Mesendoderm (in vitro differentiated cells): Measurements from ENCODE around the gene PI4KA.
"Not testable (repeated sequence)": the region's sequence is repeated elsewhere in the genome, so short reads cannot be mapped to it uniquely, and the experiment has no call there.

Experiments used
- DNase-seq: peaks from one replicate; pipeline ENCODE4 v3.0.0; 2013
- H2AK5ac ChIP-seq: 2 replicates; pipeline ENCODE4 v1.6.1; 2013; ENCODE audit warnings: low read length, inconsistent platforms
- H2BK120ac ChIP-seq: 2 replicates; pipeline ENCODE4 v1.6.1; 2013; ENCODE audit warnings: low read depth, mild to moderate bottlenecking, low read length, moderate library complexity, mixed read lengths
- H2BK15ac ChIP-seq: replicated peaks from 2 replicates; pipeline ENCODE4 v1.6.1; 2013; ENCODE audit warnings: low read depth, mild to moderate bottlenecking, moderate library complexity
- H2BK5ac ChIP-seq: 2 replicates; pipeline ENCODE4 v1.6.1; 2013; ENCODE audit warnings: low read length, inconsistent platforms
- H3K18ac ChIP-seq: 2 replicates; pipeline ENCODE4 v1.6.1; 2013; ENCODE audit warnings: mild to moderate bottlenecking, low read length, mixed read lengths
- H3K23ac ChIP-seq: one replicate; pipeline ENCODE4 v1.6.1; 2013; ENCODE audit warnings: low read length
- H3K27ac ChIP-seq: 2 replicates; pipeline ENCODE4 v1.5.1; 2013; ENCODE audit warnings: low read depth, mild to moderate bottlenecking, inconsistent platforms, low read length, moderate library complexity
- H3K27me3 ChIP-seq: 2 replicates; pipeline ENCODE4 v1.6.1; 2013; ENCODE audit warnings: low read length, control low read depth, mild to moderate bottlenecking, inconsistent platforms; ENCODE audit not compliant: insufficient read depth, poor library complexity
- H3K36me3 ChIP-seq: 2 replicates; pipeline ENCODE4 v1.6.1; 2013; ENCODE audit warnings: low read length, inconsistent platforms; ENCODE audit not compliant: control insufficient read depth, insufficient read depth
- H3K4ac ChIP-seq: one replicate; pipeline ENCODE4 v1.6.1; 2013; ENCODE audit warnings: low read depth, mild to moderate bottlenecking, low read length, moderate library complexity
- H3K4me1 ChIP-seq: 2 replicates; pipeline ENCODE4 v1.6.1; 2013; ENCODE audit warnings: low read depth, low read length, inconsistent platforms; ENCODE audit not compliant: control insufficient read depth
- H3K4me2 ChIP-seq: 2 replicates; pipeline ENCODE4 v1.6.1; 2013; ENCODE audit warnings: low read length
- H3K4me3 ChIP-seq: 2 replicates; pipeline ENCODE4 v1.5.1; 2013; ENCODE audit warnings: mild to moderate bottlenecking, low read length
- H3K56ac ChIP-seq: one replicate; pipeline ENCODE4 v1.6.1; 2013; ENCODE audit warnings: low read length
- H3K79me1 ChIP-seq: 2 replicates; pipeline ENCODE4 v1.6.1; 2013; ENCODE audit warnings: low read length, inconsistent platforms
- H3K79me2 ChIP-seq: 2 replicates; pipeline ENCODE4 v1.6.1; 2013; ENCODE audit warnings: mild to moderate bottlenecking, low read length; ENCODE audit not compliant: control insufficient read depth, insufficient read depth
- H3K9ac ChIP-seq: 2 replicates; pipeline ENCODE4 v1.6.1; 2013; ENCODE audit warnings: low read length, inconsistent platforms
- H4K5ac ChIP-seq: one replicate; pipeline ENCODE4 v1.6.1; 2013; ENCODE audit warnings: low read length
- H4K8ac ChIP-seq: one replicate; pipeline ENCODE4 v1.6.1; 2013; ENCODE audit warnings: low read depth, mild to moderate bottlenecking, control low read depth, low read length, moderate library complexity
- WGBS: extraction: QIAGEN DNeasy Blood & Tissue Kit; methylation state at CpG from one replicate; pipeline ENCODE4 v1.1.7; 2013; ENCODE audit warnings: low lambda C conversion rate, missing lambda C conversion rate; ENCODE audit not compliant: insufficient coverage; ENCODE audit errors: extremely low coverage; 5-methylcytosine and 5-hydroxymethylcytosine counted together

The PI4KA gene

DNA sequence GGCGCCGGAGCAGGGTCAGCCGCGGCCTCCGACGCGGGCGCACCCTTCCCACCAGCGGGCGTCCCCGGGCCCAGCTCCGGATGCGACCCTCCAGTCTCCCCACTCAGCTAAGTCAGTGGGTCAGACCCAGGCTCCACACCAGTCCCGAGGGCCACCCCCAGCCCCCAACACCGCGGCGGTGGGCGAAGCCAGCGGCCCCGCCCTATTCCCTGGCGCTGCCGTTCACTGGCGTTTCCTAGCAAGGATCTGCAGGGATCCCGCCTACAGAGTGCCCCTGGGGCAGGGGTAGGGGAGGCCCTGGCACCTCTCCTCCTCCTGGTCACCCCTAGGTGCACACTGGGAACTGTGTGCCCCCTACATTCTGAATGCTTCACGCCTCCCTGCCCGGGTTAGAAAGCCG, 190.4 kb downstream of the PI4KA start:
- H3K27ac ChIP-seq, H3K4ac ChIP-seq, DNase-seq, H2BK15ac ChIP-seq, H3K4me1 ChIP-seq, H4K8ac ChIP-seq, H2BK120ac ChIP-seq, H3K23ac ChIP-seq, H3K79me2 ChIP-seq, H3K56ac ChIP-seq, H3K27me3 ChIP-seq, H3K4me2 ChIP-seq, H3K36me3 ChIP-seq, H3K79me1 ChIP-seq, H2BK5ac ChIP-seq, H3K18ac ChIP-seq, H3K4me3 ChIP-seq, H4K5ac ChIP-seq, H2AK5ac ChIP-seq, H3K9ac ChIP-seq: not testable (repeated sequence)
- no CpG with 5 or more reads among the region's 27 CpGs for WGBS

DNA sequence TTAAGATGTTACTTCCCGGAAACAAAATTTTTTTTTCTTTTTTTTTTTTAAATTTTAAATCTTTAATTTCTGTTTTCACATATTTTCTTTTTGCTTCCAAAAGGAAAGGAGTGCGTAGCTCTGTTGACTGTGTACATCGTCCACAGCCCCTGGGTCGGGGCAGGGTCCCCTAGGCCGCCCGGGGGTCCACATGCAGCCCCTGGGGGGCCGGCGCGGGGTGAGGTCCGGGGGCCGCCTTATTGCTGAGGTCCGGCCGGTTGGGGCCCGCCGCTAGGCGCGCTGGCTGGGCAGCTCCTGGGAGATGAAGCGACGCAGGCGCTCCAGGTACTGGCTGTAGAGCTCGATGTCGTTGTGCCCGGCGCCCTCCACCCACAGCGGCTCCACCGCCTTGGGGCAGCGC, 191.1 kb downstream of the PI4KA start:
- H3K23ac ChIP-seq, H3K4me1 ChIP-seq, H3K79me2 ChIP-seq, H4K8ac ChIP-seq, H2BK15ac ChIP-seq, H3K4me3 ChIP-seq, H3K4me2 ChIP-seq, H3K36me3 ChIP-seq, H3K79me1 ChIP-seq, H3K9ac ChIP-seq, H2BK5ac ChIP-seq, H2BK120ac ChIP-seq, DNase-seq, H2AK5ac ChIP-seq, H3K27me3 ChIP-seq, H3K18ac ChIP-seq, H3K27ac ChIP-seq, H3K56ac ChIP-seq, H3K4ac ChIP-seq, H4K5ac ChIP-seq: not testable (repeated sequence)
- 100% methylated on average over 1 of the region's 27 CpGs for WGBS

DNA sequence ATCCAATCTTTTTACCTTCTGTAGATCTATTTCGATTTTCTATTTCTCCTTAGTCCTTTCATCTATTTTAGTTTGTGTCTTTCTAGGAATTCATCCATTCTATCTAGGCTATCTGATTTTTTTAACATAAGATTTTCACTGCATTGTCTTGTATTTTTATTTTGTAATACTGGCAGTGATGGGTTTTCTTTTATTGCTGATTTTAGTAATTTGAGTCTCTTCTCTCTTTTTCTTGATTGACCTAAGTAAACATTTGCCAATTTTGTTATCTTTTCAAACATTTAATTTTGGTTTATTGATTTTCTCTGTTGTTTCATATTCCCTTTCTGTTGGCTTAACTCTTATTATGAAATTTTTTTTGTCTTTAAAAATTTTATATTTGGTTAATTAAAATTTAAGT, 192.1 kb downstream of the PI4KA start:
- Histone ChIP-seq H2BK5ac (no peak overlapping the region), H4K5ac (no peak overlapping the region), H3K36me3 (no peaks in the 10 kb centered on the region), H3K79me1 (no peaks in the 10 kb centered on the region), H3K4me3 (no peak overlapping the region), H4K8ac (no peak overlapping the region), H3K4ac (no peak overlapping the region), H2BK15ac (no peak overlapping the region), H3K4me1 (no peaks in the 10 kb centered on the region), H3K4me2 (no peak overlapping the region), H3K27me3 (no peaks in the 10 kb centered on the region), H3K27ac (no peak overlapping the region), H2AK5ac (no peak overlapping the region), H3K23ac (no peak overlapping the region), H3K56ac (no peak overlapping the region), H3K79me2 (no peaks in the 10 kb centered on the region), H3K9ac (no peak overlapping the region), H3K18ac (no peak overlapping the region), H2BK120ac (no peak overlapping the region)
- WGBS, result no CpG with 5 or more reads among the region's 1 CpG
- DNase-seq, result no peak

DNA sequence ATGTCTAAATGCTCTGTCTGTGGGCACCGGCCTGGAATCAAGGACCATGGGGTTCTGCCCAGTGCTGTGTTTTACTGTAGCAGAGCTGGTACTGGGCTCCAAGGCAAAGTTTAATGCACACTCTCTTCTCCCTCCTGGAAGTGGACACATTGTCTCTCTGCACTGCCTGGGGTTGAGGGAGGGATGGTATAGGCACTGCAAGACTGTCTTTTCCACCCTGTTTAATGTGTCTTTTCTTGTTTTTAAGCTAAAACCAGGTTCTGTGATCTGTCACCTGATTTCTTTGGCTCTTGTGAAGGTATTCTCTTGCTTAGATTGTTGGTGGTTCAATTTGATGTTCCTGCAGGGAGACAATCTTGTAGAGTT, 194.0 kb downstream of the PI4KA start:
- Histone ChIP-seq H2BK120ac (no peak overlapping the region), H3K4me2 (no peak overlapping the region)
- WGBS, result no CpG with 5 or more reads among the region's 1 CpG

DNA sequence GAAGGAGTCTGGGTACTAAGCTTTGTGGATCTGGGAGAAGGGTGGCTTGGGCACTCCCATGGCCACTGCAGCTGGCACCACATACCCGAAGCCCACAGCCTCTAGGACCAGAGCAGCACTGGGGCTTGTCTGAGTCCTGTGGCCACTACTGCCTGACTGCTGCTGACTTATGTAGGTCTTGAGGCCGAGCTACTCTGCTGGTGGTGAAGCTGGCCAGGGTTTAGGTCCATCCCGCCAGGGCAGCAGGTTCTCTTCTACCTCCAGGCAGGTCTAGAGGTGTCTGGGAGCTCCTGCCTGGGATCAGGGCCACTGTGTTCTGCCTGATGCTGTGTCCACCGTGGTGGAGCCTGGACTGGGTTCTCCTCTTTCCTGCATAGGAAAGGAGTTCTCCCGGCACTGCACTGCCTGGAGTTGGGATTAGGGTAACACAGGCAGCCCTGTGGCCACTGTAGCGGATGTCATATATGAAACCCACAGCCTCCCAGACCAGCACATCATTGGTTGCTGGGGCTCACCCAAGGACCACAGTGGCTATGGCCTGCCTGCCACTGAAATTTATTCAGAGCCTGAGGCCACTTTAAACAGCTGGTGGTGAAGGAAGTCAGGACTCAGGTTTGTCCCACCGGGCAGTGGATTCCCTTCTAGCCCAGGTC, 194.5 kb downstream of the PI4KA start:
- no peak overlapping the region for H2BK5ac ChIP-seq
- no peak overlapping the region for H3K4ac ChIP-seq
- H4K8ac ChIP-seq, result no peak overlapping the region
- no peak overlapping the region for H3K9ac ChIP-seq
- no peak overlapping the region for H3K18ac ChIP-seq
- no peak overlapping the region for H3K56ac ChIP-seq
- H3K27me3 ChIP-seq, result no peaks in the 10 kb centered on the region
- DNase-seq, result no peak
- H3K36me3 ChIP-seq, result no peaks in the 10 kb centered on the region
- no peaks in the 10 kb centered on the region for H3K79me2 ChIP-seq
- no peak overlapping the region for H2AK5ac ChIP-seq
- H4K5ac ChIP-seq, result no peak overlapping the region
- H3K4me1 ChIP-seq, result no peaks in the 10 kb centered on the region
- no peaks in the 10 kb centered on the region for H3K79me1 ChIP-seq
- H3K23ac ChIP-seq, result no peak overlapping the region
- H3K27ac ChIP-seq, result no peak overlapping the region
- H3K4me2 ChIP-seq, result no peak overlapping the region
- WGBS, result no CpG with 5 or more reads among the region's 7 CpGs
- no peak overlapping the region for H2BK120ac ChIP-seq
- no peak overlapping the region for H3K4me3 ChIP-seq
- no peak overlapping the region for H2BK15ac ChIP-seq

More for the DNA sequence above, 194.0 kb downstream of the PI4KA start:
- Histone ChIP-seq H3K27me3 (no peaks in the 10 kb centered on the region), H2BK5ac (no peak overlapping the region), H2BK15ac (no peak overlapping the region), H4K5ac (no peak overlapping the region), H3K56ac (no peak overlapping the region), H2AK5ac (no peak overlapping the region), H3K4ac (no peak overlapping the region), H3K18ac (no peak overlapping the region), H3K36me3 (no peaks in the 10 kb centered on the region), H4K8ac (no peak overlapping the region), H3K79me1 (no peaks in the 10 kb centered on the region), H3K27ac (no peak overlapping the region), H3K23ac (no peak overlapping the region), H3K9ac (no peak overlapping the region), H3K4me1 (no peaks in the 10 kb centered on the region), H3K4me3 (no peak overlapping the region), H3K79me2 (no peaks in the 10 kb centered on the region)
- DNase-seq, result no peak

DNA sequence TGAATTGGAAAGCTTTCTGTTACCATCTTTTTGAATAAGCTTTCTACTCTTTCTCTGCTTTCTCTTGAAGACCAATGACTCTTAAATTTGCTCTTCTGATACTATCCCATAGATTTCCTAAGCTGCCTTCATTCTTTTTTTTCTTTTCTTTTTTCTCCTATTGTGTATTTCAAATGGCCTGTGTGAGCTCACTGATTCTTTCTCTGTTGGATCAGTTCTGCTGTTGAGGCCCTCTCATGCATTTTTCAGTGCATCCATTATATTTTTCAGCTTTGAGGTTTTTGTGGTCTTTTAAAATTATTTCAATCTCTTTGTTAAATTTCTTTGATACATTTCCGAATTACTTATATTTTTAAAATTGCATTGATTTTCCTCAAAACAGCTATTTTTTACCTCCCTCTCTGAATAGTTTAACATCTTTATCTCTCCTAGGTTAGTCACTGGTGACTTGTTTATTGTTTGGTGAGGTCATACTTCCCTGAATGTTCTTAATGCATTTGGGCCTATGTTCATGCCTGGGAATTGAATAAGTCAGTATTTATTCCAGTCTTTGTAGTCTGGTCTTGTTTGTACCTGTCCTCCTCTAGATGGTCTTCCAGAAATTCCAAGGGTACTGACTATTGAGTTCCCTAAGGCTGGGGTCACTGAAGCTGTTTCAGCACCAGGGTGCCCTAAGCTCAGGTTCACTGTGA, 195.3 kb downstream of the PI4KA start:
- Histone ChIP-seq H3K56ac (no peak overlapping the region), H2BK15ac (no peak overlapping the region), H3K4me2 (no peak overlapping the region), H3K4me1 (no peaks in the 10 kb centered on the region), H3K79me2 (no peaks in the 10 kb centered on the region), H4K8ac (no peak overlapping the region), H3K4me3 (no peak overlapping the region), H3K36me3 (no peaks in the 10 kb centered on the region), H3K23ac (no peak overlapping the region), H3K4ac (no peak overlapping the region), H4K5ac (no peak overlapping the region), H3K27me3 (no peaks in the 10 kb centered on the region), H2AK5ac (no peak overlapping the region), H3K18ac (no peak overlapping the region), H3K79me1 (no peaks in the 10 kb centered on the region), H3K9ac (no peak overlapping the region), H2BK120ac (no peak overlapping the region), H2BK5ac (no peak overlapping the region), H3K27ac (no peak overlapping the region)
- DNase-seq, result no peak
- no CpG with 5 or more reads among the region's 1 CpG for WGBS
